ENCODE data around the gene ZBTB7A. TPM values are rescaled to one million over a fixed set of nuclear protein-coding genes. Genes with fewer than 3 reads are reported as not detected.

Gene ZBTB7A
- total and polyA plus RNA-seq, 10 of the 15 experiments (the other 5 are each of a cell fraction or from before 2014, with no cell fraction given): 0.26 to 42.4 (median 4.5) TPM

GRCh38 chr19:4038057-4038456 is 28.6 kb downstream of the ZBTB7A start:
- RAD21 ChIA-PET (ENCODE audit: unreplicated experiment): no interaction called here
- Histone ChIP-seq H3K36me3 (ENCODE audit: control insufficient read depth in 2 of 2, insufficient read depth in 2 of 2, low read length in 1 of 2) (peaks cover 6 to 11% of the 10 kb centered on the region in 2 experiments; a peak in 3 of 4 replicates), H3K9me3 (replicated peaks; ENCODE audit: control insufficient read depth, insufficient read depth, low read length) (peaks cover 4% of the 10 kb centered on the region; the same call in 2 of the 3 replicates), H3K4me1 (ENCODE audit: control insufficient read depth, insufficient read depth, low read length) (no peaks in the 10 kb centered on the region), H3K27ac (ENCODE audit: control insufficient read depth, insufficient read depth) (no peak overlapping the region), H3K4me3 (no peak overlapping the region), H3K4me2 (ENCODE audit: control insufficient read depth, insufficient read depth) (no peak overlapping the region), H2AFZ (ENCODE audit: control insufficient read depth, low read depth, low read length) (no peak overlapping the region), H3K27me3 (replicated peaks in 1 of 2; ENCODE audit: control insufficient read depth in 2 of 2, insufficient read depth in 2 of 2, low read length in 1 of 2) (no peaks in the 10 kb centered on the region), H4K20me1 (ENCODE audit: control insufficient read depth, insufficient read depth) (no peaks in the 10 kb centered on the region), H3K9ac (ENCODE audit: control insufficient read depth, insufficient read depth, low read length) (no peak overlapping the region), H3K79me2 (ENCODE audit: control insufficient read depth, insufficient read depth, low read length) (no peaks in the 10 kb centered on the region)
- 98% methylated on average over 6 of the region's 33 CpGs for WGBS (ENCODE audit: insufficient coverage, insufficient replicate concordance, low lambda C conversion rate, missing lambda C conversion rate)
- SMC1A ChIA-PET (ENCODE audit: uncharacterized antibody, unreplicated experiment): no interaction called here
- in situ Hi-C loops (cut with MboI): no loop called here
- no peak for TF ChIP-seq TAF1 (IDR thresholded peaks at IDR 0.05; ENCODE audit: borderline replicate concordance, low read depth, low read length)
- peak; percentile 1; the same call in 1 of the 2 replicates for TF ChIP-seq POLR2A (IDR thresholded peaks at IDR 0.05; ENCODE audit: low read depth, low read length)
- no peak for TF ChIP-seq POLR2AphosphoS5 (IDR thresholded peaks at IDR 0.05; ENCODE audit: low read length)
- no peak for TF ChIP-seq SMAD5 (IDR thresholded peaks at IDR 0.05; ENCODE audit: low read depth)
- TF ChIP-seq FOXM1 (IDR thresholded peaks at IDR 0.05; ENCODE audit: low read depth, low read length): no peak
- TF ChIP-seq CTCF (IDR thresholded peaks at IDR 0.05 in 2 of 3, conservative IDR thresholded peaks at IDR 0.05 in 1 of 3; ENCODE audit: control insufficient read depth in 2 of 3, extremely low read depth in 1 of 3, insufficient read depth in 1 of 3, low read depth in 3 of 3, low read length in 3 of 3): no peak
- ATAC-seq (no peak), DNase-seq (ENCODE audit: low read depth, low spot score) (no peak), FAIRE-seq (no peak)
- POLR2A ChIA-PET: interaction anchor here (0.5 kb wide), 1 partner anchor 49 kb away, joined by 3 read pairs; no protein-coding TSS in a partner anchor
- CTCF ChIA-PET: no interaction called here
- no TSS peak for BruUV-seq (replicated peaks)
- intact Hi-C loops (cut with micrococcal nuclease; ENCODE audit: unreplicated experiment): no loop called here

Measured in GM12878 (cell line).